Lower leg skin (tissue), 3 donors: ENCODE data around the gene ARHGAP22.

Experiments used
- POLR2A ChIP-seq, 2 donors: fragments of 450-650 bp; IDR thresholded peaks; one replicate each; pipeline ENCODE4 v1.6.1; 2016 to 2017; ENCODE audit warnings: antibody characterized with exemption in 2 of 2, mild to moderate bottlenecking in 1 of 2, moderate library complexity in 1 of 2
- TF ChIP-seq, protein P1 (sequence below), 3 donors: fragments of 450-650 bp; IDR thresholded peaks; one replicate each; pipeline ENCODE4 v1.5.1; 2016; ENCODE audit warnings: antibody characterized with exemption in 3 of 3, mild to moderate bottlenecking in 3 of 3, moderate library complexity in 2 of 3

DNA sequence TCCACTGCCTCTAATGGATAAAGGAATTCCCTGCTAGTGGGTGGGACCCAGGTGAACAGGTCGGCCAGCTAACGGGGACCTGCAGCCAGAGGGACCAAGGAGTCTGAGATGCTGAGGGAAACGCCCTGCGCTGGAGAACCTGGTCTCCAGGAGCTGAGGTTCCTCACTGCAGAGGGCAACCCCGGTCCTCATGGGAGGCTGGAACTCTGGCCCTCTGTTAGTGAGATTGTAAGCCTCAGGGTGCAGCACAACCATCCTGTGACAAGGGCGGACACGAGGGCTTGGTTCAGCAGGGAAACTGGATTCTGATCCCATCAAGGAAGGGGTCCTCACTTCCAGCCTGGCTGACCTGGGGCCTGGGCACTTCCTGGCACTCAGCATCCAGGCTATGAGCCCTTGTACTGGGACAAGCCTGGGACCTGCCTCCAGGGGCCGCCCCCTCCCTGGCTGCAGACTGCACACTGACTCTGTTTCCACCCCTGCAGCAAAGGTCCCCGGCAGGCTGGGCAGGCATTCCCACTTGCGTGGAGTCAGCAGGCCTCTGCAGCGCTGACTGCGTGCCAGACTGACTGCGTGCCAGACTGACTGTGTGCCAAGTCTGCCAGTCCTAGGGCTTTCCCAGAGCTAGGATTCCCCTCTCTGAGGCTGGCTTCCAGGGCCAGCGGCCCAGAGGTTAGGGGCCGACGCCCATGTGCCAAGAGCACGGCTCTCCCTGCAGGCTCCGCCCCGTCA is 155.2 kb downstream of the ARHGAP22 start:
- no peak for TF ChIP-seq POLR2A (IDR thresholded peaks at IDR 0.05)
- TF ChIP-seq, protein P1, sequence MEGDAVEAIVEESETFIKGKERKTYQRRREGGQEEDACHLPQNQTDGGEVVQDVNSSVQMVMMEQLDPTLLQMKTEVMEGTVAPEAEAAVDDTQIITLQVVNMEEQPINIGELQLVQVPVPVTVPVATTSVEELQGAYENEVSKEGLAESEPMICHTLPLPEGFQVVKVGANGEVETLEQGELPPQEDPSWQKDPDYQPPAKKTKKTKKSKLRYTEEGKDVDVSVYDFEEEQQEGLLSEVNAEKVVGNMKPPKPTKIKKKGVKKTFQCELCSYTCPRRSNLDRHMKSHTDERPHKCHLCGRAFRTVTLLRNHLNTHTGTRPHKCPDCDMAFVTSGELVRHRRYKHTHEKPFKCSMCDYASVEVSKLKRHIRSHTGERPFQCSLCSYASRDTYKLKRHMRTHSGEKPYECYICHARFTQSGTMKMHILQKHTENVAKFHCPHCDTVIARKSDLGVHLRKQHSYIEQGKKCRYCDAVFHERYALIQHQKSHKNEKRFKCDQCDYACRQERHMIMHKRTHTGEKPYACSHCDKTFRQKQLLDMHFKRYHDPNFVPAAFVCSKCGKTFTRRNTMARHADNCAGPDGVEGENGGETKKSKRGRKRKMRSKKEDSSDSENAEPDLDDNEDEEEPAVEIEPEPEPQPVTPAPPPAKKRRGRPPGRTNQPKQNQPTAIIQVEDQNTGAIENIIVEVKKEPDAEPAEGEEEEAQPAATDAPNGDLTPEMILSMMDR (IDR thresholded peaks at IDR 0.05): no peak
